Cardiac fibroblast (primary cell): ENCODE results near the gene TULP1.

Experiments
- DNase-seq, 2 donors: peaks; one replicate each; pipeline versions ENCODE4 v3.0.0 to v3.0.0-alpha.2; 2010; ENCODE audit warnings: low read depth in 2 of 2
- H3K4me3 ChIP-seq, 2 donors: replicated peaks in 1 of 2; 1 replicate in 1 of 2; 2 replicates in 1 of 2; pipeline ENCODE4 v1.5.1; 2011; ENCODE audit warnings: low read depth in 2 of 2, low read length in 2 of 2, mild to moderate bottlenecking in 2 of 2, moderate library complexity in 1 of 2
- TF ChIP-seq, protein P1 (sequence below): IDR thresholded peaks from one replicate; pipeline ENCODE4 v1.5.1; 2011; ENCODE audit warnings: low read depth, mild to moderate bottlenecking, low read length, inconsistent platforms

Gene TULP1

GRCh38 chr6:35499372-35499771, 13.3 kb downstream of the TULP1 start:
- TF ChIP-seq, protein P1, sequence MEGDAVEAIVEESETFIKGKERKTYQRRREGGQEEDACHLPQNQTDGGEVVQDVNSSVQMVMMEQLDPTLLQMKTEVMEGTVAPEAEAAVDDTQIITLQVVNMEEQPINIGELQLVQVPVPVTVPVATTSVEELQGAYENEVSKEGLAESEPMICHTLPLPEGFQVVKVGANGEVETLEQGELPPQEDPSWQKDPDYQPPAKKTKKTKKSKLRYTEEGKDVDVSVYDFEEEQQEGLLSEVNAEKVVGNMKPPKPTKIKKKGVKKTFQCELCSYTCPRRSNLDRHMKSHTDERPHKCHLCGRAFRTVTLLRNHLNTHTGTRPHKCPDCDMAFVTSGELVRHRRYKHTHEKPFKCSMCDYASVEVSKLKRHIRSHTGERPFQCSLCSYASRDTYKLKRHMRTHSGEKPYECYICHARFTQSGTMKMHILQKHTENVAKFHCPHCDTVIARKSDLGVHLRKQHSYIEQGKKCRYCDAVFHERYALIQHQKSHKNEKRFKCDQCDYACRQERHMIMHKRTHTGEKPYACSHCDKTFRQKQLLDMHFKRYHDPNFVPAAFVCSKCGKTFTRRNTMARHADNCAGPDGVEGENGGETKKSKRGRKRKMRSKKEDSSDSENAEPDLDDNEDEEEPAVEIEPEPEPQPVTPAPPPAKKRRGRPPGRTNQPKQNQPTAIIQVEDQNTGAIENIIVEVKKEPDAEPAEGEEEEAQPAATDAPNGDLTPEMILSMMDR: no peak
- no peak for DNase-seq
- H3K4me3 ChIP-seq: no peak overlapping the region

GRCh38 chr6:35498422-35499067, 14.2 kb downstream of the TULP1 start:
- H3K4me3 ChIP-seq: peak overlapping the region; percentile 49 to 79
- TF ChIP-seq, protein P1: no peak
- DNase-seq: no peak

GRCh38 chr6:35497571-35498421, 14.9 kb downstream of the TULP1 start:
- DNase-seq: peak; percentile 86 to 87
- TF ChIP-seq, protein P1: no peak
- H3K4me3 ChIP-seq: peak overlapping the region; percentile 49 to 79

DNA sequence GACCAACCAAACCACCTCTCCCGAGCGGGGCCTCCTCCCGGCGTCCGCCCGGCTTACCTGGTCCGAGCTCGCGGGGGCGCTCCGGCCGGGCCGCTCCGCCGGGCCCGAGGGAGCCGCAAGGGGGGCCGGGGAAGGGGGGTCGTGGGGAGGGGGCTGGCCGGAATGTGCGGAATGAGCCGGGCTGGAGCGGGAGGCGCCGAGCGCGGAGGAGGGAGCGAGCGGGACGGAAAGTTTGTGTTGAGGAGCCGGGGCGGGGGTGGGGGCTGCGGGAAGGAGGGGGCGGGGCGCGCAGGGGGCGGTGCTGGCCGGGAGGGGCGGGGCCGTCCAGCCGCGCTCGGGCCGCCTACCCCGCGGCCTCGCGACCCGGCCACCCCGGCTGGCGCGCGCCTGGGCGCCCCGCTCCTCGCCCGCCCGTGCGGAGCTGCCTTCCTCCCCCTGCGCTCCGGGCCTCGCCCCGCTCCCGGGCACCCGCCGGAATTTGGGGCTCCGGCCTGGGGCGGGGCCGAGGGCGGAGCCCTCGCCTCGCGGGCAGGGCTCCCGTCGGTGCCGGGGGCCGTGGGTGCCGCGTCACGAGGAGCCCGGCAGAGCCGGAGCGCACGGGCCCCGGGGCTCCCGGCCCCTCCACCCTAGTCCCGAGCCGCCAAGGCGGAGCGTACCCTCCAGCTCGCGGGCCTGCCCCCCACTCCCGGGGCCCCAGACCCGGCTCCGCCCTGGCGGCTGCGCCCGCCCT, 15.7 kb downstream of the TULP1 start, which contains the start of gene TEAD3:
Gene TEAD3, minus strand, starts transcription at position 239 of the 730 bp plus-strand sequence.
- DNase-seq: peak; percentile 71 to 75
- TF ChIP-seq, protein P1: no peak

DNA sequence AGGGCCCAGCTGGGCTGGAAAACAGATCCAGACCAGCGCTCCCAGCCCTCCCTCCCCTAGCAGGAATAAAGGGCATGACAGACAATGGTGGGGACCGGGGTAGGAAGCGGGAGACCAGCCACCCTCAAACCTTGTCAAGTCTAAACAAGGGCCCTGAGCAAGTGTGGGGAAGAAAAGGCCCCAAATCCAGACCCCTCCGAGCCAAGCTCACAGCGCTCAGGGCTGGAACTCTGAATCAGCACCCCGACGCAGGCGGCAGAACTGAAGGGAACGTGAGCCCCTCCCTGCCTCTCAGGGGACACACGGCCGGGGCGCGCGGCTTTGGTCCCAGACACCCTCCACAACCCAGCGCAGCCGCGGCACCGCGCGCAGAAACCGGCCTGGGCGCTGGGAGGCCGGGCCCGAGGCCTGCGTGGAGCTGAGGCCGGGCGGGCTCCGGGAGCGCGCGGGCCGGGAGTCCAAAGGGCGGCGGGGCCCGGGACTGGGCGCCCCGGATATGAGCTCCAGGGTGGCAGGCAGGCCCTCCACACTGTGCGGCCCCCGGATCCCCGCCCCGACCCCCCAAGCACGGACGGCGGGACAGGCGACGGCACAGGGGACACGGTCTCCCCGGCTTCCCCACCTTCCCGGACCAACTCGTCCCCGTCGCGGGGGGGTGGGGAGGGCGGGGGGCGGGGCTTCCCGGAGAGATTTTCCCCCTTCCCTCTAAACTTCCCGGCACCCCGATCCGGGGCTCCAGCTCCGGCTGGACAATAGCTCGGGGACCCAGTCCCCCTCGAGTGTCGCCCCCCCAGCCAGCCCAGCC, 16.5 kb downstream of the TULP1 start:
- peak overlapping the region; percentile 65 to 79 for H3K4me3 ChIP-seq
- TF ChIP-seq, protein P1: no peak
- peak in 1 of 2 donors; percentile 54 for DNase-seq

More for the DNA sequence above, 15.7 kb downstream of the TULP1 start, which contains the start of gene TEAD3:
- peak within 1 kb of the TSS; percentile 65 to 79 for H3K4me3 ChIP-seq
